WTC11 (cell line): ENCODE results near the gene RBMS2.

ENCODE experiments used
- SMAD4 ChIP-seq: sonication (generic); formaldehyde crosslinking; IDR thresholded peaks from 2 replicates; pipeline ENCODE4 v1.8.0; 2022; ENCODE audit warnings: mild to moderate bottlenecking, missing genetic modification reagents
- TCF7 ChIP-seq: sonication (generic); formaldehyde crosslinking; IDR thresholded peaks from 2 replicates; pipeline ENCODE4 v1.8.0; 2022; ENCODE audit warnings: mild to moderate bottlenecking, low read depth, missing genetic modification reagents, moderate library complexity
- ZNF416 ChIP-seq: fragments of 250-450 bp; sonication (Bioruptor Pico); IDR thresholded peaks from 2 replicates; pipeline ENCODE4 v1.9.0; 2021; ENCODE audit warnings: mild to moderate bottlenecking, inconsistent platforms
- TF ChIP-seq, protein P1 (sequence below): fragments of 200-600 bp; IDR thresholded peaks from 2 replicates; pipeline ENCODE4 v1.8.0; 2022; ENCODE audit warnings: antibody characterized with exemption
- TF ChIP-seq, protein P2 (sequence below): sonication (generic); formaldehyde crosslinking; IDR thresholded peaks from 2 replicates; pipeline ENCODE4 v1.8.1; 2023; ENCODE audit warnings: mild to moderate bottlenecking, moderate library complexity, missing genetic modification reagents
- TF ChIP-seq, protein P3 (sequence below): sonication (generic); formaldehyde crosslinking; IDR thresholded peaks from 2 replicates; pipeline ENCODE4 v1.8.0; 2023; ENCODE audit warnings: mild to moderate bottlenecking, missing genetic modification reagents

DNA sequence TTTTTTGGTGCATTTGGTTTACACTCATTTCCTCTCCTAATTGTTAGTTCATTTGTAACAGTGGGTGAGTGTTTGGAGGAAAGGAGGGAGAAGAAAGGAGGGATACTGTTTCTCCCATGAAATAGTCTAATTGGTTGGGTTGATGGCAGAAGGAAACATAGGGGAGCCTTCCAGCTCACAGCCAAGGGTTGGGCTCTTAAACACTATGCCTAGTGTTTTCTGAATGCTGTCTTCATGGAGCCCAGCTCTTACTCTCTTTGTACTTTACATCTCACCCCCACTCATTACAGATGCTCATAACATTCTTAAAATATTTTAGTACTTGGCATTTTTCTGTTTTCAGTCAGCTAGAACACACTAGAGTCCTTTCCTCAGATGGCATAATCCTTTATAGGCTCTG is 70.3 kb downstream of the RBMS2 start:
- TF ChIP-seq, protein P1, sequence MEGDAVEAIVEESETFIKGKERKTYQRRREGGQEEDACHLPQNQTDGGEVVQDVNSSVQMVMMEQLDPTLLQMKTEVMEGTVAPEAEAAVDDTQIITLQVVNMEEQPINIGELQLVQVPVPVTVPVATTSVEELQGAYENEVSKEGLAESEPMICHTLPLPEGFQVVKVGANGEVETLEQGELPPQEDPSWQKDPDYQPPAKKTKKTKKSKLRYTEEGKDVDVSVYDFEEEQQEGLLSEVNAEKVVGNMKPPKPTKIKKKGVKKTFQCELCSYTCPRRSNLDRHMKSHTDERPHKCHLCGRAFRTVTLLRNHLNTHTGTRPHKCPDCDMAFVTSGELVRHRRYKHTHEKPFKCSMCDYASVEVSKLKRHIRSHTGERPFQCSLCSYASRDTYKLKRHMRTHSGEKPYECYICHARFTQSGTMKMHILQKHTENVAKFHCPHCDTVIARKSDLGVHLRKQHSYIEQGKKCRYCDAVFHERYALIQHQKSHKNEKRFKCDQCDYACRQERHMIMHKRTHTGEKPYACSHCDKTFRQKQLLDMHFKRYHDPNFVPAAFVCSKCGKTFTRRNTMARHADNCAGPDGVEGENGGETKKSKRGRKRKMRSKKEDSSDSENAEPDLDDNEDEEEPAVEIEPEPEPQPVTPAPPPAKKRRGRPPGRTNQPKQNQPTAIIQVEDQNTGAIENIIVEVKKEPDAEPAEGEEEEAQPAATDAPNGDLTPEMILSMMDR = no peak
- TF ChIP-seq SMAD4 (CRISPR knock-in tag) (no peak), ZNF416 (no peak), TCF7 (CRISPR knock-in tag) (no peak)
- TF ChIP-seq, protein P2, sequence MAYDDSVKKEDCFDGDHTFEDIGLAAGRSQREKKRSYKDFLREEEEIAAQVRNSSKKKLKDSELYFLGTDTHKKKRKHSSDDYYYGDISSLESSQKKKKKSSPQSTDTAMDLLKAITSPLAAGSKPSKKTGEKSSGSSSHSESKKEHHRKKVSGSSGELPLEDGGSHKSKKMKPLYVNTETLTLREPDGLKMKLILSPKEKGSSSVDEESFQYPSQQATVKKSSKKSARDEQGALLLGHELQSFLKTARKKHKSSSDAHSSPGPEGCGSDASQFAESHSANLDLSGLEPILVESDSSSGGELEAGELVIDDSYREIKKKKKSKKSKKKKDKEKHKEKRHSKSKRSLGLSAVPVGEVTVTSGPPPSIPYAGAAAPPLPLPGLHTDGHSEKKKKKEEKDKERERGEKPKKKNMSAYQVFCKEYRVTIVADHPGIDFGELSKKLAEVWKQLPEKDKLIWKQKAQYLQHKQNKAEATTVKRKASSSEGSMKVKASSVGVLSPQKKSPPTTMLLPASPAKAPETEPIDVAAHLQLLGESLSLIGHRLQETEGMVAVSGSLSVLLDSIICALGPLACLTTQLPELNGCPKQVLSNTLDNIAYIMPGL (CRISPR knock-in tag) = no peak
- TF ChIP-seq, protein P3, sequence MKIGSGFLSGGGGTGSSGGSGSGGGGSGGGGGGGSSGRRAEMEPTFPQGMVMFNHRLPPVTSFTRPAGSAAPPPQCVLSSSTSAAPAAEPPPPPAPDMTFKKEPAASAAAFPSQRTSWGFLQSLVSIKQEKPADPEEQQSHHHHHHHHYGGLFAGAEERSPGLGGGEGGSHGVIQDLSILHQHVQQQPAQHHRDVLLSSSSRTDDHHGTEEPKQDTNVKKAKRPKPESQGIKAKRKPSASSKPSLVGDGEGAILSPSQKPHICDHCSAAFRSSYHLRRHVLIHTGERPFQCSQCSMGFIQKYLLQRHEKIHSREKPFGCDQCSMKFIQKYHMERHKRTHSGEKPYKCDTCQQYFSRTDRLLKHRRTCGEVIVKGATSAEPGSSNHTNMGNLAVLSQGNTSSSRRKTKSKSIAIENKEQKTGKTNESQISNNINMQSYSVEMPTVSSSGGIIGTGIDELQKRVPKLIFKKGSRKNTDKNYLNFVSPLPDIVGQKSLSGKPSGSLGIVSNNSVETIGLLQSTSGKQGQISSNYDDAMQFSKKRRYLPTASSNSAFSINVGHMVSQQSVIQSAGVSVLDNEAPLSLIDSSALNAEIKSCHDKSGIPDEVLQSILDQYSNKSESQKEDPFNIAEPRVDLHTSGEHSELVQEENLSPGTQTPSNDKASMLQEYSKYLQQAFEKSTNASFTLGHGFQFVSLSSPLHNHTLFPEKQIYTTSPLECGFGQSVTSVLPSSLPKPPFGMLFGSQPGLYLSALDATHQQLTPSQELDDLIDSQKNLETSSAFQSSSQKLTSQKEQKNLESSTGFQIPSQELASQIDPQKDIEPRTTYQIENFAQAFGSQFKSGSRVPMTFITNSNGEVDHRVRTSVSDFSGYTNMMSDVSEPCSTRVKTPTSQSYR = no peak
